PC-9 (cell line): Measurements from ENCODE around the gene PGM2. TPM values are rescaled to one million over a fixed set of nuclear protein-coding genes. Genes with fewer than 3 reads are reported as not detected.

Experiments
- BruUV-seq: library from RNA; stranded (reverse); fragments of 400-500 nt; replicated peaks from 2 replicates; lab custom pipeline; 2021; lab: Mats Ljungman, UMichigan
- CTCF ChIA-PET: fragments of 300-600 bp; sonication (Branson Sonifier 250); formaldehyde crosslinking; loops from one replicate; lab custom pipeline; 2022; ENCODE audit warnings: antibody characterized with exemption; lab: Charles Lee
- POLR2A ChIA-PET: fragments of 300-600 bp; sonication (Branson Sonifier 250); formaldehyde crosslinking; loops from one replicate; lab custom pipeline; 2022; ENCODE audit warnings: antibody characterized with exemption; ENCODE audit not compliant: unreplicated experiment; lab: Charles Lee
- DNase-seq, 2 experiments: peaks; one replicate each; pipeline versions ENCODE4 v3.0.0 to v3.0.0-alpha.2; 2015 to 2022; ENCODE audit warnings: mixed read lengths in 1 of 2
- H2AFZ ChIP-seq: fragments of 200-600 bp; sonication (generic); 2 replicates; pipeline ENCODE4 v1.8.1; 2017; ENCODE audit warnings: antibody characterized with exemption
- H3F3A ChIP-seq: fragments of 200-600 bp; sonication (generic); 2 replicates; pipeline ENCODE4 v1.8.1; 2017; ENCODE audit warnings: antibody characterized with exemption, mild to moderate bottlenecking, low read depth; ENCODE audit not compliant: insufficient read depth
- H3K27ac ChIP-seq: fragments of 200-600 bp; sonication (generic); 2 replicates; pipeline ENCODE4 v1.6.1; 2016; ENCODE audit warnings: mixed run types
- H3K27me3 ChIP-seq: fragments of 200-600 bp; sonication (generic); 2 replicates; pipeline ENCODE4 v1.6.1; 2016; ENCODE audit warnings: low read depth, mixed run types; ENCODE audit not compliant: insufficient read depth
- H3K36me3 ChIP-seq: fragments of 200-600 bp; sonication (generic); 2 replicates; pipeline ENCODE4 v1.6.1; 2016; ENCODE audit warnings: low read depth, mixed run types
- H3K4me1 ChIP-seq: fragments of 200-600 bp; sonication (generic); replicated peaks from 2 replicates; pipeline ENCODE4 v1.6.1; 2016; ENCODE audit warnings: mixed run types; ENCODE audit not compliant: insufficient read depth
- H3K4me2 ChIP-seq: fragments of 200-600 bp; sonication (generic); 2 replicates; pipeline ENCODE4 v1.6.1; 2017; ENCODE audit warnings: mixed run types
- H3K4me3 ChIP-seq: fragments of 200-600 bp; sonication (generic); 2 replicates; pipeline ENCODE4 v1.6.1; 2016; ENCODE audit warnings: mixed run types
- H3K79me2 ChIP-seq: fragments of 200-600 bp; sonication (generic); 2 replicates; pipeline ENCODE4 v1.6.1; 2017; ENCODE audit warnings: low read depth, mixed run types
- H3K9me2 ChIP-seq: fragments of 200-600 bp; sonication (generic); 2 replicates; pipeline ENCODE4 v1.8.1; 2017; ENCODE audit warnings: mild to moderate bottlenecking; ENCODE audit not compliant: insufficient read depth
- H3K9me3 ChIP-seq: fragments of 200-600 bp; sonication (generic); 2 replicates; pipeline ENCODE4 v1.8.1; 2016; ENCODE audit warnings: low read depth; ENCODE audit not compliant: insufficient read depth
- H4K20me1 ChIP-seq: fragments of 200-600 bp; sonication (generic); 2 replicates; pipeline ENCODE4 v1.8.1; 2017; ENCODE audit not compliant: insufficient read depth
- EZH2 ChIP-seq: fragments of 200-600 bp; sonication (generic); IDR thresholded peaks from 2 replicates; pipeline ENCODE4 v1.8.0; 2017; ENCODE audit warnings: antibody characterized with exemption, low read depth
- intact Hi-C: fragments of 100-400 bp; cut with micrococcal nuclease; formaldehyde crosslinking; loops from one replicate; pipeline ENCODE4 v1.10.0; 2022; ENCODE audit not compliant: unreplicated experiment
- total RNA-seq: library from RNA; stranded (reverse); gene quantifications from 2 replicates; pipeline ENCODE4 v1.2.3, GENCODE V29; 2021
- TF ChIP-seq, protein P1 (sequence below): fragments of 200-600 bp; sonication (generic); conservative IDR thresholded peaks from 2 replicates; pipeline ENCODE4 v1.6.1; 2017; ENCODE audit warnings: mixed run types, antibody characterized with exemption, mild to moderate bottlenecking, moderate library complexity

PGM2 gene
- total RNA-seq, 1 experiment from 2014 or later = 32.5 TPM

DNA sequence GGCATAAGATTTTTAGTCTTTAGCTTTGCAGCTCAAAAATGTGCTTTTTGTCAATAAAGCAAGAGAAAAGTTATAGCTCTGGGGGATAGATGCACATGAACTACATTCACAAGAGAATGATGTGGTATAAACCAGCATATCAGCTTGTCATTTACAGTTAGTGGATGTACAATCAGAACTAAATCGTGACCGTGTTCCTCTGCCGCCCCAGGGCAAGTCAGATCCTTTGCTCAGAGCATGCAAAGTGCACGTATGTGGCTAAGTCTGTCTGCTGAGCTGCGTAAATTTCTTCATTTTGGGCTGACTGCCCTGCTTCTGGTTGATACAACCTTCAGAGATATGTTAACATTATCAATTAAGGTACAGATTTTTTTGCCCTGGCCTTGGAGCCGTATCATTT is 9.3 kb downstream of the PGM2 start:
- Histone ChIP-seq H3K27ac (no peak overlapping the region), H3K27me3 (no peaks in the 10 kb centered on the region), H3K79me2 (no peaks in the 10 kb centered on the region), H3K4me2 (no peak overlapping the region), H3K9me2 (no peaks in the 10 kb centered on the region), H3K9me3 (no peaks in the 10 kb centered on the region), H3K36me3 (peaks cover 21% of the 10 kb centered on the region), H2AFZ (no peak overlapping the region), H3F3A (no peaks in the 10 kb centered on the region), H3K4me3 (no peak overlapping the region), H3K4me1 (no peaks in the 10 kb centered on the region), H4K20me1 (no peaks in the 10 kb centered on the region)
- no peak for DNase-seq
- ChIA-PET POLR2A (no interaction called here), CTCF (interaction anchor here (0.6 to 1.1 kb wide), 2 partner anchors 12 to 383 kb away, joined by 3 to 4 read pairs; no protein-coding TSS in a partner anchor)
- TF ChIP-seq, protein P1, sequence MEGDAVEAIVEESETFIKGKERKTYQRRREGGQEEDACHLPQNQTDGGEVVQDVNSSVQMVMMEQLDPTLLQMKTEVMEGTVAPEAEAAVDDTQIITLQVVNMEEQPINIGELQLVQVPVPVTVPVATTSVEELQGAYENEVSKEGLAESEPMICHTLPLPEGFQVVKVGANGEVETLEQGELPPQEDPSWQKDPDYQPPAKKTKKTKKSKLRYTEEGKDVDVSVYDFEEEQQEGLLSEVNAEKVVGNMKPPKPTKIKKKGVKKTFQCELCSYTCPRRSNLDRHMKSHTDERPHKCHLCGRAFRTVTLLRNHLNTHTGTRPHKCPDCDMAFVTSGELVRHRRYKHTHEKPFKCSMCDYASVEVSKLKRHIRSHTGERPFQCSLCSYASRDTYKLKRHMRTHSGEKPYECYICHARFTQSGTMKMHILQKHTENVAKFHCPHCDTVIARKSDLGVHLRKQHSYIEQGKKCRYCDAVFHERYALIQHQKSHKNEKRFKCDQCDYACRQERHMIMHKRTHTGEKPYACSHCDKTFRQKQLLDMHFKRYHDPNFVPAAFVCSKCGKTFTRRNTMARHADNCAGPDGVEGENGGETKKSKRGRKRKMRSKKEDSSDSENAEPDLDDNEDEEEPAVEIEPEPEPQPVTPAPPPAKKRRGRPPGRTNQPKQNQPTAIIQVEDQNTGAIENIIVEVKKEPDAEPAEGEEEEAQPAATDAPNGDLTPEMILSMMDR = no peak
- TF ChIP-seq EZH2 = no peak
- no TSS peak for BruUV-seq
- intact Hi-C loops = no loop called here

DNA sequence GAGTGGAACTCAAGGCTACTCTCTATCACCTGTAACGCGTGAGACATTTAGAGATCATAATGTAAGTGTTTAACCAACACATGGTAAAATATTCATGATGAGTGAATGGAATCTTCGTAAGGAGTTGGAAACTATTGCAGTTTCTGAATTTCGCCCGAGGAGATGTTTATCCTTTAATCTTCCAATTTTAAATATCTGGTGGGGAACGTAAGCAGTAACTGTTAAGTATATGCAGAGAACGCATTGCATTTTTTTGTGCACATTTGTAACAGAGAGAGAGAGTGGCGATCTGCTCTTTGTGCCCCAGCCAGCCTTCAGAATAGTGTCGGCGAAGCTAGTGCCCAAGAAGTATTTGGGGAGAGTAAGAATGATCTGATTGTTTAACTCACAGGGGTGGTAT is 9.8 kb downstream of the PGM2 start:
- ChIA-PET POLR2A (no interaction called here), CTCF (interaction anchor here (0.6 to 1.1 kb wide), 2 partner anchors 12 to 383 kb away, joined by 3 to 4 read pairs; no protein-coding TSS in a partner anchor)
- Histone ChIP-seq H3K9me3 (no peaks in the 10 kb centered on the region), H3K9me2 (no peaks in the 10 kb centered on the region), H3K4me3 (no peak overlapping the region), H3K4me1 (no peaks in the 10 kb centered on the region), H3F3A (no peaks in the 10 kb centered on the region), H3K27ac (no peak overlapping the region), H3K79me2 (no peaks in the 10 kb centered on the region), H2AFZ (no peak overlapping the region), H3K36me3 (peaks cover 19% of the 10 kb centered on the region), H4K20me1 (no peaks in the 10 kb centered on the region), H3K4me2 (no peak overlapping the region), H3K27me3 (no peaks in the 10 kb centered on the region)
- no peak for TF ChIP-seq EZH2
- TF ChIP-seq, protein P1 = no peak
- no TSS peak for BruUV-seq
- intact Hi-C loops = no loop called here
- no peak for DNase-seq

DNA sequence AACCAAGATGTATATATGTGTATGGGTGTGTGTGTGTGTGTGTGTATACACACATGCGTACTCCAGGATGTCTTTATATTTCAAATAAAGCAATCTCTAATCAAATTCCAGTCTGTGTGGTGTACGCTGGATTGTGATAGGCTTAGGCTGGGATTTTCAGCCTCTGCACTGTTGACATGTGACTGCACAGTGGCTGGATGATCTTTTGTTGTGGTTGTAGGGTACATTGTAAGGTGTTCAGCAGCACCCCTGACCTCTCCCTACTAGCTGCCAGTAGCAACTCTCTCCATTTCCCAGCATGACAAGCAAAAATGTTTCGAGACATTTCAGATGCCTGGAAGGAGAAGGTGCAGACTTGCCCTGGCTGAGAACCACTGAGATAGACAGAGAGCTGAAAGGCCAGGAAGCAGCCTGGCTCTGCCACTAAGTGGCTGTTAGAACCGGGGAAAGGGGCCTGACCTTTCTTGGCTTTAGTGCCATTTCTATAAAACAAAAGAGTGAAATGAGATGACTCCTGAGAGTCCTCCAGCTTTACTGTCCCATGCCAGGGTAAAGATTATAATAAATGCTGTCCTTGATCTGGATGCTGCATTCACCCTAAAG is 10.5 kb downstream of the PGM2 start:
- Histone ChIP-seq H3K36me3 (peaks cover 16% of the 10 kb centered on the region), H3K27ac (no peak overlapping the region), H3K4me1 (no peaks in the 10 kb centered on the region), H3K27me3 (no peaks in the 10 kb centered on the region), H3K9me3 (no peaks in the 10 kb centered on the region), H3K4me3 (no peak overlapping the region), H3F3A (no peaks in the 10 kb centered on the region), H4K20me1 (no peaks in the 10 kb centered on the region), H3K79me2 (no peaks in the 10 kb centered on the region), H3K9me2 (no peaks in the 10 kb centered on the region), H3K4me2 (no peak overlapping the region), H2AFZ (no peak overlapping the region)
- POLR2A ChIA-PET = no interaction called here
- TF ChIP-seq, protein P1 = no peak
- no peak for TF ChIP-seq EZH2
- intact Hi-C loops = no loop called here
- BruUV-seq = no TSS peak
- no peak for DNase-seq
- CTCF ChIA-PET = interaction anchor here (1.1 kb wide), 1 partner anchor 384 kb away, joined by 3 read pairs; no protein-coding TSS in a partner anchor
